ENCODE measurements around the gene GIGYF2.

DNA sequence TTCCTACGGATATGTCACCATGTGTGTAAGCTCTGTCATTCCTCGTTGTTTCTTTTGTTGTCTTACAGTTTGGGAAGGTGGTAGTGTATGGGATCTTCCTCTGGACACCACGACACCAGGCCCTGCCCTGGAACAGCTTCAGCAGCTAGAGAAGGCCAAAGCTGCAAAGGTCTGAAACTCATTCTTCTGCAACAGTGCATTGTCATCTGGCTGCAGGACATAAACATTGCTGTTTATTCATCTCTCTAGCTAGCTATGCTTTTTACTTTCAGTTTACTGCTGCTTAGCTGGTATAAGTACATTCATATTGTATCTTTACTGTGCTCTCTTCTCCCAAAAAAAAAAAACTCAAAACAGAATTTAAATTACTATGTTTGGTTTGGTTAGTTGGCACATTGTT, 118.4 kb downstream of the GIGYF2 start:
- TF ChIP-seq, protein P1, sequence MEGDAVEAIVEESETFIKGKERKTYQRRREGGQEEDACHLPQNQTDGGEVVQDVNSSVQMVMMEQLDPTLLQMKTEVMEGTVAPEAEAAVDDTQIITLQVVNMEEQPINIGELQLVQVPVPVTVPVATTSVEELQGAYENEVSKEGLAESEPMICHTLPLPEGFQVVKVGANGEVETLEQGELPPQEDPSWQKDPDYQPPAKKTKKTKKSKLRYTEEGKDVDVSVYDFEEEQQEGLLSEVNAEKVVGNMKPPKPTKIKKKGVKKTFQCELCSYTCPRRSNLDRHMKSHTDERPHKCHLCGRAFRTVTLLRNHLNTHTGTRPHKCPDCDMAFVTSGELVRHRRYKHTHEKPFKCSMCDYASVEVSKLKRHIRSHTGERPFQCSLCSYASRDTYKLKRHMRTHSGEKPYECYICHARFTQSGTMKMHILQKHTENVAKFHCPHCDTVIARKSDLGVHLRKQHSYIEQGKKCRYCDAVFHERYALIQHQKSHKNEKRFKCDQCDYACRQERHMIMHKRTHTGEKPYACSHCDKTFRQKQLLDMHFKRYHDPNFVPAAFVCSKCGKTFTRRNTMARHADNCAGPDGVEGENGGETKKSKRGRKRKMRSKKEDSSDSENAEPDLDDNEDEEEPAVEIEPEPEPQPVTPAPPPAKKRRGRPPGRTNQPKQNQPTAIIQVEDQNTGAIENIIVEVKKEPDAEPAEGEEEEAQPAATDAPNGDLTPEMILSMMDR (conservative IDR thresholded peaks at IDR 0.05; ENCODE audit: low read length), result no peak
- no peak for TF ChIP-seq EZH2phosphoT487 (IDR thresholded peaks at IDR 0.05; ENCODE audit: borderline replicate concordance, low read depth, low read length)
